HK-2 (cell line): ENCODE results near the gene WASF3.
"Not testable (repeated sequence)": the region's sequence is repeated elsewhere in the genome, so short reads cannot be mapped to it uniquely, and the experiment has no call there.

ENCODE experiments used
- DNase-seq: peaks from one replicate; pipeline ENCODE4 v3.0.0-alpha.2; 2018; ENCODE audit not compliant: unreplicated experiment

The WASF3 gene

DNA sequence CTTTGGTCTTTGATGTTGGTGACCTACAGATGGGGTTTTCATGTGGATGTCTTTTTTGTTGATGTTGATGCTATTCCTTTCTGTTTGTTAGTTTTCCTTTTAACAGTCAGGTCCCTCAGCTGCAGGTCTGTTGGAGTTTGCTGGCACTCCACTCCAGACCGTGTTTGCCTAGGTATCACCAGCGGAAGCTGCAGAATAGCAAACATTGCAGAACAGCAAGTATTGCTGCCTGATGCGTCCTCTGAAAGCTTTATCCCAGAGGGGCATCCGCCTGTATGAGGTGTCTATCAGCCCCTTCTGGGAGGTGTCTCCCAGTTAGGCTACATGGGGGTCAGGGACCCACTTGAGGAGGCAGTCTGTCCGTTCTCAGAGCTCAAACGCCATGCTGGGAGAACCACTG lies 78.2 kb downstream of the WASF3 start:
- DNase-seq: not testable (repeated sequence)

DNA sequence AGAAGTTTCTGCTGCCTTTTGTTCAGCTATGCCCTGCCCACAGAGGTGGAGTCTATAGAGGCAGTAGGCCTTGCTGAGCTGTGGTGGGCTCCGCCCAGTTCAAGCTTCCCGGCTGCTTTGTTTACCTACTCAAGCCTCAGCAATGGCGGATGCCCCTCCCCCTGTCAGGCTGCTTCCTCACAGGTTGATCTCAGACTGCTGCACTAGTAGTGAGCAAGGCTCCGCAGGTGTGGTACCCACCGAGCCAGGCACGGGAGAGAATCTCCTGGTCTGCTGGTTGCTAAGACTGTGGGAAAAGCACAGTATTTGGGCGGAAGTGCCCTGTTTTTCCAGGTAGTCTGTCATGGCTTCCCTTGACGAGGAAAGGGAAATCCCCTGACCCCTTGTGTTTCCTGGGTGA lies 78.6 kb downstream of the WASF3 start:
- not testable (repeated sequence) for DNase-seq

DNA sequence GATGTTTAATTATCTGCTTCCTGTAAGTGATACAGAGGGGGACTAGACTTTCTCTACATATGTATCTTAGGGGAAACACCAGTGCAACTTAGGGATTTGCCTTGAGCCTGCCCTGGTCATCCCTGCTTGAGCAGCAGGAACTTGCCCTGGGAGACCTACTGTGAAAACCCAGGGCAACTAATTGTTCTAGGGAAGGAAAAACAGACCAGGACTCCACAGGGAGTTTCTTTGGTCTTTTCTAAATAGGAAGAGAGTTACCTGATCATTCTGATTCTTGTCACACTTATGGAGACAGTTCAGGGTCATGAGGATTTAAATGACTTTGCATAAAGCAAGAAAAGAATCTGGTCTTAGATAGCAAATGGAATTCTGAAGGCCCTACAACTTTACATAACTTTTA lies 89.1 kb downstream of the WASF3 start:
- no peak for DNase-seq

GRCh38 chr13:26651234-26651633 lies 93.8 kb downstream of the WASF3 start:
- DNase-seq: no peak

- peak; percentile 4 for DNase-seq
Measured at GRCh38 chr13:26653310-26653709, 95.8 kb downstream of the WASF3 start.

- DNase-seq: no peak
Measured at GRCh38 chr13:26653842-26654241, 96.4 kb downstream of the WASF3 start.

DNA sequence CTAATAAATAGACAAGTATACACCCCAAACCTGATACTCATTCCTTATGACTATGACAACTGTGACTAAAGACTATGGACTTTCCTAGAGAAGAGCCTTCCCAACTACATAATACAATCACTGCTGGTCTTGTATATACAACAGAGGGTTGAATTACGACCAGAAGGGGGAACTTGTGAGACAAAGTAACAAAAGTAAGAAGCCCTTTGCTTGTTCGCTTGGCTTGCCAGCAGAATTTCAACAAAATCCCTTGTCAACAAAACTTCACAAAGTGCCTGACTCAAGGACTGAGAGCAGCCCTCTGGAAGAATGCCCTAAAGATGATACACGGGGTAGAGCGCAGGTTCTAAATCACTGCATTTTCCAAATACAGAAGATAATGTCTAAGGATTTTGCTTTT lies 99.4 kb downstream of the WASF3 start:
- no peak for DNase-seq

DNA sequence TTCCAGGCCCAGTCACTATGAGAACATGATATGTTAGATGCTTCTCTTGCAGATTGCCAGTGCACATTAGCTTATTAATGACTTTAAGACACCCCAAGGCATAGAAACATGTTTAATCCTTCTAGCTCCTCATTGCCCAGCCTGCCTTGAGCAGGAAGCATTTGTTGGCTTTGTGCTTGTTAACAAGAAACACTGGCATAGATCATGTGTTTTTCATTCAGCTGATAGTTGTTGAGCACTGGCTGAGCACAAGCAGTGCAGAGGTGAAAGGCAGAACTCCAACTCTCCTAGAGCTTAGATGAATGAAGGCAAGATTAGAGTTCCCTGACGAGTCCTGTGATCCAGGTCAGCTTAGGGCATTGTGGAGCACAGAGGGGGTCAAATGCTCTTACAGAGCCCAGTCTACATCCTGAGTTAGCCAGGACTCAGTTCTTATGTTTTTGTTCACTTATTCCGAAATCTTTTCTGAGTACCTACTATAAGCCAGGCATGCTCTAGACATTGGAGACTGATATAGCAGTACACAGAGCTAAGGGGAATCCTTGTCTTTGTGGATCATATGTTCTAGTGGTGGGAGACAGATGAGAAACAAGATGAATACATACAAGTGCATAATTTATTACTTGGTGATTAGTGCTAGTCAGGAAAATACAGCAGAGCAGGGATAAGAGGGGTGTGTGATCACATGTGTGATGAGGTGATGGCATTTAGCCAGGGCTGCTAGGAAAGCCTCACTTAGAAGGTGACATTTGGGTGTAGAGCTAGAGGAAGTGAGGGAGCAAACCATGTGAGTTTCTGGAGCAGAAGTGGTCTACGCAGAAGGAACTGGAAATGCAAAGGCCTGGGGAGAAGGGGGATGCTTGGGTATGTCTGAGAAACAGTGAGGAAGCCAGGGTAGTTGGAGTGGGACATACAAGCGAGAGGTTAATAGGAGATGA lies 101.2 kb downstream of the WASF3 start:
- DNase-seq: no peak

DNA sequence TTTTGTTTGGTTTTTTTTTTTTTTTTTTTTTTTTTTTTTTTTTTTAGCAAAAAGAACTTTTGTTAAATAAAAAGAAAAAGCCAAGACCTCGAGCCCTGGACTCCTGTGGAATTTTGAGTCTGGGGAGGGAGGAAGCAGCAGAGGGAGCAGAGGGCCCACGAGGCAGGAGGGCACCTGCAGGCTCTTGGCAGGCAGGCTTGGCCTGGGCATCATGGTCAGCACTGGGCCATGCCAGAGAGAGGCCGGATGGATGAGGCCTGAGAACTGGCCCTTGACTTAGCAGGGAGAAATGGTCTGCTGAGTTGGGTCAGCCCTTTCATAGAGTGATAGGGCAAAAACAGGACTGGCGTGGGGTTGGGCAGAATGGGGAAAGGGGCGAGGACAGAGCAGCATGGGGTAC lies 102.7 kb downstream of the WASF3 start:
- DNase-seq: no peak

DNA sequence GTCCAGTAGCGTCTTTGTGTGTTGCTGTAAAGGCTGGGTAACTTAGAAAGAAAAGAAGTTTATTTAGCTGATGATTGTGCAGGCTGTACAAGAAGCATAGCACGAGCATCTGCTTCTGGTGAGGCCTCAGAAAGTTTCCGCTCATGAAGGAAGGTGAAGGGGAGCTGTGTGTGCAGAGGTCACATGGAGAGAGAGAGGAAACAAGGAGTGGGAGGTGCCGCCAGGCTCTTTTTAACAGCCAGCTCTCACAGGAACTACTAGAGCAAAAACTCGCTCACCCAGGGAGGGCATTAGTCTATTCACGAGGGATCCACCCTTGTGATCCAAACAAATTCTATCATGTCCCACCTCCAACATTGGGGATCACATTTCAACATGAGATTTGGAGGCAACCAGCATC lies 103.3 kb downstream of the WASF3 start:
- DNase-seq: no peak

- DNase-seq: no peak
Measured at GRCh38 chr13:26663791-26664190, 106.3 kb downstream of the WASF3 start.

DNA sequence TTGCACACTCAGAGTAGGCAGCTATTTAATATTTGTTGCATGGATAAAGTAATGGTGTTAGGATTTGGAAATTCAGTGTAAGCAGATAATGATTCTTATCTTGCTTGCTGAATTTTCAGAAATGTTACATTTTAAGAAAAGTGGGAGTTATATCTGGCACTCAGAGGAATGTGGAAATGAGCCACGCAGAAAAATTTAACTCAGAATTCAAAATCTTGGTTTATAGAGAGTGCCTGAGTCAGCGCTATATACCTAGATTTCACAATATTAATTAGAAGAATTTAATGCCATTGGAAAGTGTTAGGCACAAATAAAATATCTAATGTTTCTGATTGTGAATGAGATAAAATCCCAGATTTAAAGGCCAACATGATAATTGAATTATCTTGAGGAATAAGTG lies 106.8 kb downstream of the WASF3 start:
- no peak for DNase-seq

DNA sequence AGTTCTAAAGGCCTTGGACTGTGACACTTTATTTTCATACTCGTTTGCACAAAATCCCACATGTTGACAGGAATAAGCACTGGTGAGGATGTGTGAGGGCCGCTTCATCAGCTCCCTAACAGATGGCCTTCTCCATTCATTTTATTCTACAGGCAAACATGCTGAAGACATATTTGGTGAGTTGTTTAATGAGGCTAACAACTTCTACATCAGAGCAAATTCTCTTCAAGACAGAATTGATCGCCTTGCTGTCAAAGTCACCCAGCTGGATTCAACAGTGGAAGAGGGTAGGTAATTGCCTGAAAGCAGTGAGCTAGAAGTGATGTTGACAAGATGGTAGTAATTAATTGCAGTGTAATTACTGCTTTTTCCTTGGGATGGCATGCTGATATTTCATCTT lies 107.4 kb downstream of the WASF3 start:
- no peak for DNase-seq

GRCh38 chr13:26668357-26669146 lies 111.1 kb downstream of the WASF3 start:
- DNase-seq: no peak

DNA sequence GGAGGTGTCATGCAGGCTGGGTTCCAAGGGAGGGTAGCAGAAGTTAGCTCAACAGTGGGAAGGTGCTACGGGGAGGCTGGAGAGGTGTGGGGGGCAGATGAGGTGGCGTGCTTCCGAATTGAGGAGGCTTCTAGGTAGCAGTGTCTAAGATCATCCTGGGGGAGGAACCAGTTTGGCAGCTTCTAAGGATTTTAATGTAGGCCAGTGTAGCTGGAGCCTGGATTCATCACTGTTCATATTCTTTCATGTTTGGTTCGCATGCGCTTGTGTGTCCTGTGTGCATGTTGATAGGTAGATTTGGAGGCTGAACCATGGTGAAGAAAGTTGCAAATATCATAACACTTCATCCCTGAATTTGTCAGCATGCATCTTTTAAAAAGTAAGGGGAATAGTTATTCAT lies 116.4 kb downstream of the WASF3 start:
- no peak for DNase-seq

DNA sequence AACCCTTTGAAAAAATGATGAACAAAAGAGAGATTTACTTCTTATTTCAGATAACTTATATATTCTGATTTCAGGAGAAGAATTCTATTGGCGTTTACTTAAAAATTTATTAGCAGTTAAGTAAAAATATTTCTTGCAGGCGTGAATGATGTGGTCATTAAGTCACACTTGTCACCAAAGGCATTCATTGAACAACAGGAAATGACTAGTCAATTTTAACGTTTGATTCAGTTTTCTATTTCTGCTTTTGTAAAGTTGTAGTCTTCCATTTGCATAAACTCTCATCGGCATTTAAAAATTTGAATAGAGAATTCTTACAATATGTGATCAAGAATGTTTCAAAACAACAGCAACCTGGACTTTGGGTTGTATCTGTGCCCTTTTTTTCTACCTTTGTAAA lies 119.7 kb downstream of the WASF3 start:
- no peak for DNase-seq

DNA sequence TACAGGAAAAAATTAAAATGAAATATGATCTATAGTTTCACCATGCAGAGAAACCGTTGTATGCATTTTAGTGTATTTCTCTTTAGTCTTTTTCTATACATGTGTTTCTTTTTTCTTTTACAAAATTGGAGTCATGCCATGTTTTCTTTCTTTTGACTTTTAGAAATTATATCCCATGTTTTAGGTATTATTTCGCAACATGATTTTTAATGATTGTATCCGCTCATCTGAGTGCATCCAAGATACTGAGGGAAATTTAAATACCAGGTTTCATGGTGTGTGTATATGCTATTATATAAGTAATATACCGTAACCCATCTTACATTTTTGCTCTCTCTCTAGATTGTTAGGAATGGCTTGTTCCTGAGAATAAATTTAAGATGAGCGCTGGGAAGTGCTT lies 120.8 kb downstream of the WASF3 start:
- no peak for DNase-seq

GRCh38 chr13:26678796-26679195 lies 121.3 kb downstream of the WASF3 start:
- DNase-seq: no peak

DNA sequence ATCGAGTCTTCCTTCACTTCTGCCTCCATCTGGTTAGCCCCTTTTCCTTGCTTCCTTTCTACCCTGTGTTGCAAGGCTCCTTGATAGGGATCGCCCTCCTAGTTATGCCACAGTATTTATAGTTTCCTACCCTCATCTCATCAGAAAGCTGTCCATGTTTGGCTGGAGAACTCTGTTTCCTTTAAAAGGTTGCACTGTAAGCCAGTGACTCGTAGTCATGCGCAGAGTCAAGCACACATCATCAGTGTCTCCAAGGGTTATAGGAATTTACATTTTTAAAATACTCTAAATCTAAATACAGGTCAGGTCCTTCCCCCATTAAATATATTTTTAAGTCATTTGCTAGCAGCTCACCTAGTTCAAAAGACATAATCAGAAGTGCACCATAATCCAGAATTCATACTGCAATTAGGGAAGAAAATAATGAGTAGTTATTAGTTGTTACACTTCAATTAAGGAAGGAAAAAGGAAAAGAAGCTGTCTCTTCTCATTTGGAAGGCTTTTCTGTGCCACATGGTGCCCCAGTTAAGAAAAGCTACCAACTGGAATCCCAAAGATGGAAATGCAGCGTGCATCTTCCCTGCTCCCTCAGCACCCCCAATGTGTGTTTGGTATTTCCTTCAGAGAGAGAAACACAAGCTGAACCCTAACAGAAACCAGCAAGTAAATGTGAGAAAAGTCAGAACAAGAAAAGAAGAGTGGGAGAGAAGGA lies 122.1 kb downstream of the WASF3 start:
- no peak for DNase-seq

DNA sequence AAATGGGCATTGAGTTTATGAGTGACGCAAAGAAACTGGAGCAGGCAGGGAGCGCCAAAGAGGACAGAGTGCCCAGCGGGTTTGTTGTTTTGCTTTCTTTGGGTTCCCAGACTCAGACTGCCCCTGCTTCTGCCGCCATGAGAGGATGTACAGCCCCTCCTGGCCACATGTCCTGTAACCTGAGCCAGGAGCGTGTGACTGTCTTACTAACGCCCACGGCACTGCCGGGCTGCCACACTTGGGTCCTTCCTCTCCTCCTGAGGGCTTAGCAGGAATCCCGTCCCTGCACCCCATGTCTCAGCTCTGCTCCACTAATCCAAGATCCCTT lies 122.6 kb downstream of the WASF3 start:
- no peak for DNase-seq

DNA sequence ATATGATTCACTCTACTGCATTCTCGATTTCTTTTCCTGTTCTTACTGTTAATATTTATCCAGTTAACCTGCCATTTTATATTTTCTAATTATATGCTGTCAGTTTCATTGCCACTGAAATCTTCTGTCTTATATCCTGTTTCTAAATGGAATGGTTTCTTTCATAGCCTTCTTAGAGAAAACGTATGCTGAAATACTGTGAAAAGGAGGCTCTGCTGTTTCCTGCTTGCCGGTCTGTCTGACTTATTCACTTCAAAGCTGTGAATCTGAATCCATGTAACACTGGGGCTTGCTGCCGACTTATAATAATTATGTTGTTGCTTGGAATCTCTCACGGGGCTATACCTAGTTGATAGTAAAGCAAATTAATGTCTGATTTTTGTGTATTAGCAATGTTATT lies 123.1 kb downstream of the WASF3 start:
- DNase-seq: no peak

DNA sequence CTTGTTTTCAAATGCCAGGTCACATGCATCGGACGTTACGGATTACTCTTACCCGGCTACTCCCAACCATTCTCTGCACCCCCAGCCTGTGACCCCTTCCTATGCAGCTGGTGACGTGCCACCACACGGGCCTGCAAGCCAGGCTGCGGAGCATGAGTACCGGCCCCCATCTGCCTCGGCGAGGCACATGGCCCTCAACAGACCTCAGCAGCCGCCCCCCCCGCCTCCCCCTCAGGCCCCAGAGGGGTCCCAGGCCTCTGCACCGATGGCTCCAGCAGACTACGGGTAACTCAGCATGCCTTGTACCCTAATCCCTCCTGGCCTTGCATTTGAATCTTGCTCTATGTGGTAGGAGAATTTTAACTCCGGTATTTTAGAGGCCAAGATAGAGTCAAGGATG lies 123.6 kb downstream of the WASF3 start:
- no peak for DNase-seq

DNA sequence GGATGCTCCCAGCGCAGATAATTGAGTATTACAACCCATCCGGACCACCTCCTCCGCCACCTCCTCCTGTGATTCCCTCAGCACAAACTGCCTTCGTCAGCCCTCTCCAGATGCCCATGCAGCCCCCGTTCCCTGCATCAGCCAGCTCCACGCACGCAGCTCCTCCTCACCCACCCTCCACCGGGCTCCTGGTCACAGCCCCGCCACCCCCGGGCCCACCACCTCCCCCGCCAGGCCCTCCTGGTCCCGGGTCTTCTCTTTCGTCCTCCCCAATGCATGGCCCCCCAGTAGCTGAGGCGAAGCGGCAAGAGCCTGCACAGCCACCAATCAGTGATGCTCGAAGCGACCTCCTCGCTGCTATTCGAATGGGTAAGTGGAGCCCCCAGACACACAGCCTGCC lies 125.1 kb downstream of the WASF3 start:
- no peak for DNase-seq
